Urothelium cell line (cell line): ENCODE measurements around the gene RSPH10B2.
"Not testable (repeated sequence)": the region's sequence is repeated elsewhere in the genome, so short reads cannot be mapped to it uniquely, and the experiment has no call there.

Experiments used
- DNase-seq: peaks from one replicate; pipeline ENCODE4 v3.0.0; 2011; ENCODE audit warnings: low spot score, mixed read lengths
- FAIRE-seq: peaks from 2 replicates; lab custom pipeline; 2011; peaks lifted over from hg19 to GRCh38; lab: Jason Lieb, UNC

Gene RSPH10B2

GRCh38 chr7:6753964-6754363, at the start of gene RSPH10B2:
Gene RSPH10B2, plus strand, starts transcription at chr7:6754103. Its CDS starts 3,575 bp downstream, at chr7:6757678.
- not testable (repeated sequence) for DNase-seq, FAIRE-seq

DNA sequence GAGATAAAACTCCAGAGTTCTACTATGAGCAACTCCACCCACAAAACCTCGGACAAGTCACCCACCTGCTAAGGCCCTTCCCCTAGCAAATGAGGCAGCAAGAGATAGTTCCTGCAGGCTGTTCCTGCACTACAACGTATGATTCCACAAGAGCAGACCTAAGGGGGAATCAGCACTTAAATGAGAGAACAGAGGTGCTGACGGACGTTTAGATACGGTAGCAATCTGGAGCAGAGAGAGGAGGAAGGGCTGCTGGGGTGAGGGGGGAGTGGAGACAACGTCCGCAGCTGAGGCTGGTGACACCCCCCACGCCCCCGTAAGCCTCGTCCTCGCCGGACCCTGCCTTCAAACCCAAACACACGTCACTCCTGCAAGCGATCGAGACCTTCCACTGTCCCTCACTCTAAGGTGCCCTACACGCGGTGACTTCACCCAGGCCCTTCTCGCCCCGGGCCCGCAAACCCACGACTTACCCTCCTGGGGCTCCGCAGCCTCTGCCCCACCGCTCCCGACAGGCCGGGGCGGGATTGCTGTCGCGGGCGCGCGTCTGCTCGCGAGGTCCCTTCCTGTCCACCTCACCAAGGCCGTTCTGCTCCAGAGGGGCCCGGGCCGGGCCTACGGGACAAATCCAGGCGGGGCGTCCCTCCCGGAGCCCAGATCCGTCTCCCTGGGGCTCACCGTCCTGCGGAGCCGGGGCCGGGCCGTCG, 47.8 kb upstream of the RSPH10B2 start:
- peak; percentile 61 for DNase-seq

GRCh38 chr7:6706666-6707407, 47.1 kb upstream of the RSPH10B2 start, which contains the start of gene ZNF12:
Gene ZNF12, minus strand, starts transcription at chr7:6706947. Its CDS starts 1,774 bp downstream, at chr7:6705173.
- DNase-seq (peak; percentile 100), FAIRE-seq (peak; percentile 97)

More for the DNA sequence above, 47.8 kb upstream of the RSPH10B2 start:
- peak; percentile 74 for FAIRE-seq

GRCh38 chr7:6708304-6708703, 45.6 kb upstream of the RSPH10B2 start:
- DNase-seq, result no peak
- FAIRE-seq, result no peak

DNA sequence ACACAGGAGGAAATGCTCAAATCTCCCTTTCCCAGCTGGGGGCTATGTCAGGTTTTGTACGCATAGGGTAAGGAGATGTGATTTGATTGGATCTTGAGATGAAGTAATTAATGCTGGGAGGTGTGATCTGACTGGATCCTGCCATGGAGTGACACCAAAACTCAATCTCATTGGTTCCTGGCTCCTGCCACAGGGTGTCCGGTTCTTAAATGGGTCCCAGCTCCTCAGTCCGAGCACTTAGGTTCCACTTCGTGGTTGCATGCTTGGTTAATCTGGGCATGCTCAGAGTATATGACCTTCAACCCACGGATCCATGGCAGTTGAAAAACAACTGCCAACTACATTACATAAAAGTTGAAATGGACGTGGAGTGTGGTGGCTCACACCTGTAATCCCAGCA, 44.1 kb upstream of the RSPH10B2 start:
- DNase-seq (peak; percentile 46), FAIRE-seq (peak; percentile 44)

- FAIRE-seq (peak; percentile 84), DNase-seq (no peak)
These were observed 39.5 kb upstream of the RSPH10B2 start for GRCh38 chr7:6714360-6714759.

GRCh38 chr7:6715898-6716297, 38.0 kb upstream of the RSPH10B2 start:
- FAIRE-seq, result peak; percentile 32
- DNase-seq, result not testable (repeated sequence)

GRCh38 chr7:6718124-6718523, 35.8 kb upstream of the RSPH10B2 start:
- FAIRE-seq (peak; percentile 23), DNase-seq (no peak)

DNA sequence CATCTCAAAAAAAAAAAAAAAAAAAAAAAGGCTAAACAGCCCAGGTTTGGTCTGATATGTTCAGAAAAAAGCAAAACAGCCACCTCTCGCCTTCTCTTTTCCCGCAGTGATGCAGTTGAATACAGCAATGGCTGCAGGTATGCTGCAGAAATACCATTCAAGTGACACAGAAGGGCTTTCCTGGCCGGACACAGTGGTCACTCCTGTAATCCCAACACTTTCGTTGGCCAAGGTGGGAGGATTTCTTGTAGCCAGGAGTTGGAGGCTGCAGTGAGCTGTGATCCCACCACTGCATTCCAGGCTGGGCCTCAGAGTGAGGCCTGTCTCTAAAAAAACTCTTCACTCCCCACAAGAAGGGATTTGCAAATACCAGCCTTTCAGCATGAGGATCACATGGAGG, 29.6 kb upstream of the RSPH10B2 start:
- not testable (repeated sequence) for DNase-seq, FAIRE-seq

DNA sequence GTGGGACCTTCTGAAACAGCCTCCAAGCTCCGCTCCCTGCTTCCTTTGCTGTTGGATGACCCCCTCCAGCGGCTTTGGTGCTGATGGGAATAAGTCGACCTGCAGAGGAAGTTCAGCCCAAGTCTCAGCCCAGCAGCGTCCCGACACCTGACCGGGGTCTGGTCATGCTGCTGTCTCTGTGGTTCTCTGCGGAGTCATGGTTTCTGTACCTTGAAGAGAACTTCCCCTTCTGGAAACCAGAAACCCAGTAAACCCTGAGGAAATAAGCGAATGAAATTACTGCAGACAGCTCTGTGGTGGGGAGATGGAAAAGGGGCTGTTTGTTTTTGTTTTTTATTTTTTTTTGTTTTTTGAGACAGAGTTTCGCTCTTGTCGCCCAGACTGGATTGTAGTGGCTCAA, 28.9 kb upstream of the RSPH10B2 start:
- DNase-seq (no peak), FAIRE-seq (no peak)

DNA sequence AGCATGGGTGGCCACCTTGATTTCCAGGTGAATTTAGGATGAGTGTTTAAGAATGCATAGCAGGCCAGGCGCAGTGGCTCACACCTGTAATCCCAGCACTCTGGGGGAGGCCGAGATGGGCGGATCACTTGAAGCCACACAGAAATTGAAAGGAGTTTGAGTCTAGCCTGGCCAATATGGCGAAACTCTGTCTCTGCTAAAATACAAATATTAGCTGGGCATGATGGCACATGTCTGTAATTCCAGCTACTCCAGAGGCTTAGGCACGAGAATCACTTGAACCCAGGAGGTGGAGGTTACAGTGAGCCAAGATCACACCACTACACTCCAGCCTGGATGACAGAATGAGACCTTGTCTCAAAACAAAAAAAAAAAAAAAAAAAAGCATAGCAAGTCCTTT, 27.6 kb upstream of the RSPH10B2 start:
- not testable (repeated sequence) for DNase-seq, FAIRE-seq

- FAIRE-seq (no peak), DNase-seq (no peak)
These were observed 26.2 kb upstream of the RSPH10B2 start for GRCh38 chr7:6727663-6728062.

GRCh38 chr7:6728893-6729491, 24.9 kb upstream of the RSPH10B2 start:
- FAIRE-seq, DNase-seq: not testable (repeated sequence)

- peak; percentile 99 for DNase-seq
- FAIRE-seq, result peak; percentile 93
These were observed 24.2 kb upstream of the RSPH10B2 start for GRCh38 chr7:6729492-6730342.

- FAIRE-seq (peak; percentile 91), DNase-seq (no peak)
These were observed 23.6 kb upstream of the RSPH10B2 start for GRCh38 chr7:6730343-6730633.

DNA sequence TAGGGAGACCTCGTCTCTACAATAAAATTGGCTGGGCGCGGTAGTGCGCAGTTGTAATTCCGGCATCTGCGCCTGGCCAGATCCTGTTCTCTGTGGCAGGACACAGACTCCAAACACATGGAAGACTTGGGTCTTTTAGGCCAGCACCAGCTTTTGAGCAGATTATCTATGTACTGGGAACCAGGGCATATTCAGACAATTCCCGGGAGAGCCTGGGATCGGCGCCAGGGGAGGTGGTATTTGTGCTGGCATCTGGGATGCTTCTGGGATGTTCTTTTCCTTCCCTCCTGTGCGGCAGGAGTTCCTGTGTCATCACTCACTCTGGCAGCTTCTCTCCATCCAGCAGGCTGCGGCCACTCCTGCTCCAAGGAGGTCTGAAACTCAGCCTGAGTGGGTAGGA, 15.5 kb upstream of the RSPH10B2 start:
- FAIRE-seq, result peak; percentile 62
- not testable (repeated sequence) for DNase-seq

GRCh38 chr7:6744410-6745100, 9.3 kb upstream of the RSPH10B2 start:
- FAIRE-seq, DNase-seq: not testable (repeated sequence)

DNA sequence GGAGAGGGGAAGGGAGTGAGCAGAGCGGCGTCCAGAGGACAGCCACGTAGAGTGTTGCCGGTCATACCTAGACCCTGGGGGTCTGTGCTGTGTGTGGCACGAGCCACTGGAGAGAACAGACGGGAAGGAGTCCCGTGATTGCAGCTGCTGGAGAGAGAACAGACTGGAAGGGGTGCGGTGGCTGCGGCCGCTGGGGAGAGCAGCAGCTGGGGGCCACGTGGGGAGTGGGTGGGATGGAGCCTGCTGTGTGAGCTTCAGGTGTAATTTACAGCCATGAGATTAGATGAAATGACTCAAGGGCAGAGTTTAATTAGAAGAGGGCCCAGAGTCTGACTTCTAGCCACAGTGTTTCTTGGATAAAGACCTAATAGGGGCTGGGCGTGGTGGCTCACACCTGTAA, 4.6 kb upstream of the RSPH10B2 start:
- not testable (repeated sequence) for FAIRE-seq

GRCh38 chr7:6750173-6750572, 3.7 kb upstream of the RSPH10B2 start:
- not testable (repeated sequence) for DNase-seq
- peak; percentile 98 for FAIRE-seq

More for the DNA sequence above, 4.6 kb upstream of the RSPH10B2 start:
- not testable (repeated sequence) for DNase-seq

DNA sequence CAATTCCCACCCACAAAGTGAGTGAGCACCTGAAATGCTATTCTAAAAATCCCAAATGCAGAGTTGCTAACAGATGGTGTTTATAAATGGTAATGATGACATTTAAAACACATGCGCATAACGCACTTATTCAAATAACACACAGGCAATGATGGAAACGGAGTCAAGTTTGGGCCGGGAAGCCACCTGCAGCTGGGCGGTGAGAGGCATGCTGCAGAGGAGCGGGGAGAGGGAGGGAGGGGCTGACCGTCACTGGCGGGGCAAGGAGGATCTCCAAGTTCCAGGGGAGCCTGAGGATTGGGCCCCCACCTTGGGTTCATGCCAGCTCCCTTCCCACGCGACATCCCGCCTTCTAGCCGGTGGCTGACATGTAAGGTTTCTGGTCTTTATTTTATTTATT, 7.3 kb downstream of the RSPH10B2 start:
- peak; percentile 87 for FAIRE-seq
- not testable (repeated sequence) for DNase-seq
